GM18951 (cell line): Measurements from ENCODE around the gene ZNF331.

Experiments used
- POLR2A ChIP-seq: IDR thresholded peaks from 4 replicates; pipeline ENCODE4 v1.6.1; 2011; ENCODE audit warnings: mild to moderate bottlenecking; ENCODE audit not compliant: insufficient read length, insufficient read depth; ENCODE audit errors: extremely low read depth
- in situ Hi-C: fragments of 300-500 bp; cut with MboI; formaldehyde crosslinking; loops from one replicate; pipeline ENCODE4 v1.12.0; 2022; ENCODE audit warnings: low sequenced_read_pairs, mixed read lengths, inconsistent platforms; ENCODE audit not compliant: unreplicated experiment

The ZNF331 gene

GRCh38 chr19:53606031-53606430 lies 68.1 kb downstream of the ZNF331 start:
- TF ChIP-seq POLR2A = no peak

GRCh38 chr19:53608381-53608780 lies 70.4 kb downstream of the ZNF331 start:
- in situ Hi-C loops = no loop called here

More at GRCh38 chr19:53606031-53606430, 68.1 kb downstream of the ZNF331 start:
- in situ Hi-C loops = no loop called here

GRCh38 chr19:53612762-53613526 lies 75.0 kb downstream of the ZNF331 start:
- in situ Hi-C loops = no loop called here
- TF ChIP-seq POLR2A = no peak

More at GRCh38 chr19:53608381-53608780, 70.4 kb downstream of the ZNF331 start:
- TF ChIP-seq POLR2A = no peak

GRCh38 chr19:53621885-53622740 lies 84.2 kb downstream of the ZNF331 start:
- TF ChIP-seq POLR2A = no peak
- in situ Hi-C loops = no loop called here

DNA sequence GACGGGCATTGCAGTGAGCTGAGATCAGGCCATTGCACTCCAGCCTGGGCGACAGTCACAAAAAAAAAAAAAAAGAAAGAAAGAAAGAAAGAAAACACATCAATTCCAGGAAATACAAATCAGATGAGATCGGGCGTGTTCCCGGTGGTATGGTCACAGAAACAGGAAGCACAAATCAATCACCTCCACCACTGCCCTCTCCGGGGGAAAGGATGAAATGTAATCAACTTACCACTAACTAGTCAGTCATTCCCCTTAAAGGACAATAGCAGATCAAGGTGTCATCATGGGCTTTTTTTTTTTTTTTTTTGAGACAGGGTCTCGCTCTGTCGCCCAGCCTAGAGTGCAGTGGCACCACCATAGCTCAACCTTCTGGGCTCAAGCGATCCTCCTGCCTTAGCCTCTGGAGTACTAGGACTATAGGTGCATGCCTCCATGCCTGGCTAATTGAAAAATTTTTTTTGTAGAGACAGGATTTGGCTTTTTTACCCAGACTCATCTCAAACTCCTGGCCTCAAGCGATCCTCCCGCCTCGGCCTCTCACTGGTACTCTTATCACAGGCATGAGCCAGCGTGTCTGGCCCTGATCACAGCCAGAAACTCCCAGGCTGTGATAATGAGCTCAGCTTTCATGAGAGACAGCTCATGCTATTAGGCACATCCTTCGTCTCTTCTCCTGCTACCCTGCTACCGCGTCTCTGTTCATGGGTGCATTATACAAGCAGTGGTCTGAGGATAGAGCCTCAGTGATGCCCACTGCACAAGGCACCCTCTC lies 87.0 kb downstream of the ZNF331 start:
- in situ Hi-C loops = no loop called here
- TF ChIP-seq POLR2A = no peak

- no peak for TF ChIP-seq POLR2A
- in situ Hi-C loops = no loop called here
Measured at GRCh38 chr19:53626486-53626885, 88.5 kb downstream of the ZNF331 start.

GRCh38 chr19:53626976-53627375 lies 89.0 kb downstream of the ZNF331 start:
- no peak for TF ChIP-seq POLR2A
- in situ Hi-C loops = no loop called here
